Ramos (cell line): ENCODE measurements around the gene GNG13.

Experiments used
- in situ Hi-C: fragments of 300-500 bp; cut with MboI; formaldehyde crosslinking; loops from one replicate; pipeline ENCODE4 v1.14.3; 2022; ENCODE audit warnings: low sequenced_read_pairs; ENCODE audit not compliant: unreplicated experiment

The GNG13 gene

GRCh38 chr16:817001-817906, 16.7 kb upstream of the GNG13 start:
- in situ Hi-C loops = loop anchor here (10.0 kb wide), 1 partner anchor 248 kb away; no protein-coding TSS in a partner anchor

DNA sequence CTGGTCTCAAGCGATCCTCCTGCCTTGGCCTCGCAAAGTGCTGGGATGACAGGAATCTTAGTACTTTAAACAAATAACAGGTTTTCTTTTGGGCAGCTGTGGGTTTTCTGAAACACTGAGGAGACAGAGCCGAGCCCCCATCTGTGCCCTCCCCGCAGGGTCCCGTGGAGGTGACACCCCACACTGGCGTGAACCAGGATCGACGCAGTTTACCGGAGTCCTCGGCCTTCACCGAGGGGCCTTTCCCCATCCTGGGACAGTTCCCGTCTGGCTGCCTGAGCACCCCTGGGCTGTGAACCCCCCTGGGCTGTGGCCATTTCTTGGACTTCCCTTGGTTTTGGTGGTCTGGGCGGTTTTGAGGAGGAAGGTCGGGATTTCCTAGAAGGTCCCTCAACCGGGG, 15.3 kb upstream of the GNG13 start:
- in situ Hi-C loops = loop anchor here (10.0 kb wide), 1 partner anchor 249 kb away; no protein-coding TSS in a partner anchor

DNA sequence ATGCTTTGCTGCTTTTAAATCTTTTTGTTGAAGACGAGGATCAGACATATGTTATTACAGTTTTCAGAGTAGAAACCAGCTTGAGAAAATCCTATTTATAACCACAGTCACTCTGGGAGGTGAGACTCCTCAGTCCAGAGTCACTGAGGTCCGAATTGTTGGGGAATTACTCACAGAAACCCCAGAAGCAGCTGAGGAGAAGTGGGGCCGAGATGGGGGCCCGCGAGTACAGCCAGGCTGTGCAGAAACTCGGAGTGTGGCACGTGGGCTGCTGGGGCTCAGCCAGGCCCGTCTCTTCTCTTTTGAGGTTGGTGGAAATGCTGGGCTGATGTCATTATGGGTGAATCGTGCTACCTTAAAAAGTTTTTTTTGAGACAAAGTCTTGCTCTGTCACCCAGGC, 14.4 kb upstream of the GNG13 start:
- in situ Hi-C loops = loop anchor here (10.0 kb wide), 1 partner anchor 250 kb away; no protein-coding TSS in a partner anchor

DNA sequence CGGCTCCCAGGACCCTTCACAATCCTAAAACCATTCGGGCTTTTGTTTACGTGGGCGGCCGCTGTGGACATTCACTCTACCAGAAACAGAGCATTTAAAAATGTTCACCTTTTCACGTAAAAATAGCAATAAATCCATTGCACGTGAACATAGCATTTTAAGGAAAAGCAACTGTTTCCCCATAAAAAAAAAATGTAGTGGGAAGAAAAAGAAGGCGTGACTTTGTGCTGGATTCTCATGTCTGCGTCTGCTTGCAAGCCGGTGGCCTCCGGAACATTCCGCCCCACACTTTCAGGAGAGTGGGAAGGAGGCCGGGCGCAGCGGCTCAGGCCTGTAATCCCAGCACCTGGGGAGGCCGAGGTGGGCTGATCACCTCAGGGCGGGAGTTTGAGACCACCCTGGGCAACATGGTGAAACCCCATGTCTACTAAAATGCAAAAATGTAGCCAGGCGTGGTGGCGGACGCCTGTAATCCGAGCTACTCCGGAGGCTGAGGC, 13.4 kb upstream of the GNG13 start:
- in situ Hi-C loops = loop anchor here (10.0 kb wide), 1 partner anchor 251 kb away; no protein-coding TSS in a partner anchor

DNA sequence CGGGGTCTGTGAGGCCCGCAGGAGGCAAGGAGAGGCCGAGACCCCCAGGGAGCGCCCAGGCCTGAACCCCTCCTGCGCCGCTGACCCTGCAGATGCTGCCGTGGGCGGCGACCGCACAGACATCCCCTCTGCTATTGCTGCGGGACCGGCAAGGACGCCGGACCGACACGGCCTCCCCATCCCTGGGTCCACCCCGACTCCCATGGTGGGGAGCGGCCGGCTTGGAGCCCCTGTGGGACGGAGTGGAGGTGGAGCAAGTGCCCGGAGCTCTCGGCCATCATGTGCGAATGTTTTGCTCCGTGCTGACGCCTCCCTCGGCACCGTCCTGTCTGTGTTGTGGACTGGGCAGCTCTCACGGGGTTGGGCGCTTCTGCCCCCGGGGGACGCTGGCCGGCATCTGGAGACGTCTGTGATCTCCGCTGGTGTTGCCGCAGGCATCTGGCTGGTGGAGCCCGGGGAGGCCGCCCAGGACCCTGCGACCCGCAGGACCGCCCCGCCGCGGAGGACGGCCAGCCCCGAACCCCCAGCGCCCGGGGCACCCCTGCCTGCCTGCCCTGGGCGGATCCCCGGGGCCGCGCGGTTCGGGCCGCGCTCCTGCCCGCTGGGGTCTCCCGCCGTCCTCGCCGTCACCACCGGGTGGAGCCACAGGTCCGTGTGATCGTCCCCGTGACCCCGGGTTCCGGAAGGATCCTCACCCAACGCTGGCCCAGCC, 12.8 kb upstream of the GNG13 start:
- in situ Hi-C loops = loop anchor here (10.0 kb wide), 1 partner anchor 251 kb away; no protein-coding TSS in a partner anchor

DNA sequence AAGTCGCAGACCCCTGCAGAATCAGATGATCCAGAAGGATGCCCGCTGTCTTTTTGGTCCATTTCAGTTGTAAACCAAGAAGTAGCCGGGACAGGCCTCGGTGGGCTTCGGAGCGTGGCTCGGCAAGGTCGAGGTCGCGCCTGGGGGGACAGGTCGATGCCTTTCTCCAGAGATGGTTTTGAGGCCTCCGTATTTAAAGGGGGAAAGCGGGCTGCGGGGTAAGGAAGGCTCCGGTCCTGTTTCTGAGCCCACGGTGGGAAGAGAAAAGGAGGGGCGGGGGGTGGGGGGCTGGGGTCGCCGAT, 7.5 kb upstream of the GNG13 start:
- in situ Hi-C loops = no loop called here

GRCh38 chr16:807347-808084, 7.0 kb upstream of the GNG13 start:
- in situ Hi-C loops = no loop called here

- in situ Hi-C loops = no loop called here
These were observed 4.9 kb upstream of the GNG13 start for GRCh38 chr16:805474-805873.

GRCh38 chr16:804193-805048, 3.9 kb upstream of the GNG13 start:
- in situ Hi-C loops = no loop called here

GRCh38 chr16:803754-804080, 3.2 kb upstream of the GNG13 start:
- in situ Hi-C loops = no loop called here

DNA sequence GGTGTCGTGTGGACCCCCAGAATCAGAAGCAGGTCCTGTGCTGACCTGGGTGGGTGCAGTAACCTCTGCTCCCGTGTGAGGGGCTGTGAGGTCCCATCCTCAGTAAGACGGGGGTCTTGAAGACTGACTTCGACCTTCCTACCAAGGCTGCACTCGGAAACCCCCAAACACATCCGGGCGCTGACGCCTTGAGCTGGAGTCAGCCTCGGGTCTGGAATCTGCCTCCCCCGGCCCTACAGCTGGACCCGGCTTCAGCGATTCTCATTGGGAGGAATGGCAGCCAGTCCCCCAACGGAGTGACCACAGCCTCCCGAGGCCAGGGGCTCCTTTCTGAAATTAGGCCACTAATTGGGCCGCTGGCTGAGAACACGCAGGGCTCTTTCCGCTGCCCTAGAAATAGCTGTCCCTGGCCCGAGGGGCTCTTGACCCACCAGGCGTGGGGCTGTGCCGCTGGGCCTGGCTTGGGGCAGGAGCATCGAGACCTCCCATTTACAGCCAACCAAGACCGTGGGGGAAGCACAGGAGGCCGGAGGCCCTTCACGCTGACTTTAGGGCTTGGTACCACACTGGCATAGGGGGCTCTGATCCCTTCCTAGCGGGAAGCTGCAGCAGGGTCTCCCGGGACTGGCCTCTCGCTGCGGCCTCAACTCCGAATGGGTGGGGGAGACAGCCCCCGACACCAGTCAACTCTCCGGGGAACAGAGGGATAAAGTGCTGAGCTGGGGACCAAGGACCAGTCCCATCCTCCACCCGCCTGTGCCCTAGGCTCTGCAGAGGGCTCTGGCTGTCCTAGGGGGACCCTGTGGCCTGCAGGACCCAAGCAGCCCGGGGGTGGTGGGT, 2.6 kb upstream of the GNG13 start:
- in situ Hi-C loops = no loop called here

DNA sequence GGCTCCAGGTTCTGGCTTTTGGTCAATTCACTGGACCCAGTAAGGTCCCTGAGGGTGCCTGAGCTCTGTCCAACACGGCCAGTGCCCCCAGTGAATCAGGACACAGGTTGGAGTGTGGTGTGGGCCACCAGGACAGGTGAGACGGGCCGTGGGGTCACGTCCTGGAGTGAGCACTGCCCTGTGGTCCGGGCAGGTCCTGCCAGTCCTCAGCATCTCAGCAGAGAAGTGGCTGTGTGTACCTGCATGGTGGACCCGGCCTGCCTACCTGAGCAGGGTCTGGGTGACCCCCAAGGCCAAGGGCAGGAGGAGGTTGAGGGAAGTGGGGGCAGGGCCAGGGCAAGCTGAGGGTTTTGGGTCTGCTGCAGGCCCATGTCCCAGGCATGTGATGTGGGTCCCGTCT, 1.9 kb upstream of the GNG13 start:
- in situ Hi-C loops = no loop called here

DNA sequence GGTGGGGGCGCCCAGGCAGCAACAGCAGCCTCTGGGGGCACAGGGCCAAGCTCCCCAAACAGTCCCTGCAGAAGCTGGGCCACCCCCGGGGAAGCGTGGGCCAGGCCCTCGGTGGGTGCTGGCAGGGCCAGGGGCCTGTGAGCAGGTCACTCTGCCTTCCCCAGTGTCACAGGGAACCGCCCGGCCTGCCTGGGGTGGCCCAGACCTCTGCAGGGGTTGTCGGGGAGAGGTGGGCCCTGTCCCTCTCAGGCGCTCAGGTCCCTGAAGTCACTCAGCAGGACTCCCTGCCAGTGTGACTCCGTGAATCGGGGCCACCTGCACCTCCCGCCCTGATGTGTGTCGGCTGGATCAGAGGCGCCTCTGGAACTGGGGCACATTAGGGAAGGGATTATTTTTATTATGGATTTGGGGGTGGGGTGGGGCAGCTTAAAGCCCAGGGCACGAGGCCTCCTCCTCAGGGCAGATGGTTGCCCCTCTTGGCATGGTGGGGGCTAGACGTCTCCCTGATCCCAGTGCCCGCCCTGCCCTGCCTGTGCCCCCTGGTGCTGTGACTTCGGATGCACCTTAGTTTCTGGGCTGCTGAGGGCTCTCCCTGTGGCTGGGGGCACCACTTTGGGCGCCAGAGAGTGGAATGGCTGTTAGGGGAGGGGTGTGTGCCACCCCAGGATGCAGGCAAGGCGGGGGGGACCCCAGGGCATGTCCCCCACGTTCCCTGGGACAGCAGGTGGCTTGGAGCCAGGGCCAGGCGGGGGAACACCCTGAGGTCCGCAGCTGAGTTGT, 1.2 kb upstream of the GNG13 start:
- in situ Hi-C loops = no loop called here

- in situ Hi-C loops = no loop called here
These were observed 439 bp upstream of the GNG13 start for GRCh38 chr16:800834-801511.

- in situ Hi-C loops = no loop called here
These were observed 1.2 kb downstream of the GNG13 start for GRCh38 chr16:799111-799947.

DNA sequence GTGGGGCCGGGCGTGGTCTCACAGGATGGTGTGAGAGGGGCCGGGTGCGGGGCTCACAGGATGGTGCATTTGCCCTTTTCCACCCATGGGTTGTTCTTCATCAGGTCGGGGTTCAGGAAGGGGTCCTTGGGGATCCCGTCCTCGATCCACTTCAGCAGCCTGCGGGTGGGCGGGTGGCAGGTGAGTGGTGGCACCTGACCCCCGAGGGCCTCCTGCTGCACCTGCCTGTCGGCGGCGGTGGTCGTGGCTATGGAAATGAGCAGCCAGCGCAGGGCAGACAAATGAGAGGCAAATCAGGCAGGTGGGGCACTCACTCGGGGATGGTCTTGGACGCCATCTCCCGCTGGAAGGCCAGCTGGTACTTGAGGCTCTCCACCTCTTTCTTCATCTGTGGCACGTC, 1.9 kb downstream of the GNG13 start:
- in situ Hi-C loops = no loop called here

GRCh38 chr16:797686-798085, 2.8 kb downstream of the GNG13 start:
- in situ Hi-C loops = no loop called here
